GM18870 (cell line): ENCODE data around the gene TDRD6.
A peak's percentile ranks its signal among the peaks of the same experiment; 100 is the strongest.
"Not testable (repeated sequence)": the region's sequence is repeated elsewhere in the genome, so short reads cannot be mapped to it uniquely, and the experiment has no call there.

Source experiments
- ATAC-seq: cut with Tn5 transposase; IDR thresholded peaks from one replicate; pipeline ENCODE4 v1.9.1; 2021; ENCODE audit warnings: moderate library complexity; ENCODE audit not compliant: unreplicated experiment

TDRD6 gene, protein sequence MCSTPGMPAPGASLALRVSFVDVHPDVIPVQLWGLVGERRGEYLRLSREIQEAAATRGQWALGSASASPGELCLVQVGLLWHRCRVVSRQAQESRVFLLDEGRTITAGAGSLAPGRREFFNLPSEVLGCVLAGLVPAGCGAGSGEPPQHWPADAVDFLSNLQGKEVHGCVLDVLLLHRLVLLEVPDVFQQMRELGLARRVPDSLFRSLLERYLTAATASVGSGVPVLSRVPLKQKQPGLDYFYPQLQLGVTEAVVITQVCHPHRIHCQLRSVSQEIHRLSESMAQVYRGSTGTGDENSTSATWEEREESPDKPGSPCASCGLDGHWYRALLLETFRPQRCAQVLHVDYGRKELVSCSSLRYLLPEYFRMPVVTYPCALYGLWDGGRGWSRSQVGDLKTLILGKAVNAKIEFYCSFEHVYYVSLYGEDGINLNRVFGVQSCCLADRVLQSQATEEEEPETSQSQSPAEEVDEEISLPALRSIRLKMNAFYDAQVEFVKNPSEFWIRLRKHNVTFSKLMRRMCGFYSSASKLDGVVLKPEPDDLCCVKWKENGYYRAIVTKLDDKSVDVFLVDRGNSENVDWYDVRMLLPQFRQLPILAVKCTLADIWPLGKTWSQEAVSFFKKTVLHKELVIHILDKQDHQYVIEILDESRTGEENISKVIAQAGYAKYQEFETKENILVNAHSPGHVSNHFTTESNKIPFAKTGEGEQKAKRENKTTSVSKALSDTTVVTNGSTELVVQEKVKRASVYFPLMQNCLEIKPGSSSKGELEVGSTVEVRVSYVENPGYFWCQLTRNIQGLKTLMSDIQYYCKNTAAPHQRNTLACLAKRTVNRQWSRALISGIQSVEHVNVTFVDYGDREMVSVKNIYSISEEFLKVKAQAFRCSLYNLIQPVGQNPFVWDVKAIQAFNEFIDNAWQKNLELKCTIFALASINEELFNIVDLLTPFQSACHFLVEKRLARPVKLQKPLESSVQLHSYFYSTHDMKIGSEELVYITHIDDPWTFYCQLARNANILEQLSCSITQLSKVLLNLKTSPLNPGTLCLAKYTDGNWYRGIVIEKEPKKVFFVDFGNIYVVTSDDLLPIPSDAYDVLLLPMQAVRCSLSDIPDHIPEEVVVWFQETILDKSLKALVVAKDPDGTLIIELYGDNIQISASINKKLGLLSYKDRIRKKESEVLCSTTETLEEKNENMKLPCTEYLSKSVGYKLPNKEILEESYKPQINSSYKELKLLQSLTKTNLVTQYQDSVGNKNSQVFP (N-terminal part only)

DNA sequence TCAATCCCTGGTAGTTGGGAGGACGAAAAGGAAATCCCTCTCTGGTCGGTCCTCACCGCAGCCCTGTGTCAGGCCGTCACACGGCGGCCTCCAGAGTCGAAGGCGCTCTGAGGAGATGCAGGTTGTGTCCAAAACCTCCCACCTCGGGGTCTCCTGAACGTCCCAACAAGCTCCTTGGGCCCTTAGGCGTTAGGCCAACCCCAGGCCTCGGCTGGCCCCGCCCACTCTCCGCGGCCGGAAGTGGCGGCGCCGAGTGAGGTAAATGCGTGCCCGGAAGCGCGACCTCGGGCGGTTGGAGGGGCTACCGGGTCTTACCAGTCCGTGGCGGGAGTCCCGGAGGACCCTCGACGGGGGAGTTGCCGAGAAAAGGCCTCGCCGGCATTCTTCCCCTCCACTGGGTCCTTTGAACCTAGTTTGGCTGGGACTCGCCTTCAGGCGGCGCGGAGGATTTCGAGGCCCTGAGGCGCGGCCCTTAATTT is at the start of gene TDRD6:
Gene TDRD6, plus strand, starts transcription at position 267 of the 479 bp plus-strand sequence. CDS start 244 bp downstream, outside the sequence.
- no peak for ATAC-seq

DNA sequence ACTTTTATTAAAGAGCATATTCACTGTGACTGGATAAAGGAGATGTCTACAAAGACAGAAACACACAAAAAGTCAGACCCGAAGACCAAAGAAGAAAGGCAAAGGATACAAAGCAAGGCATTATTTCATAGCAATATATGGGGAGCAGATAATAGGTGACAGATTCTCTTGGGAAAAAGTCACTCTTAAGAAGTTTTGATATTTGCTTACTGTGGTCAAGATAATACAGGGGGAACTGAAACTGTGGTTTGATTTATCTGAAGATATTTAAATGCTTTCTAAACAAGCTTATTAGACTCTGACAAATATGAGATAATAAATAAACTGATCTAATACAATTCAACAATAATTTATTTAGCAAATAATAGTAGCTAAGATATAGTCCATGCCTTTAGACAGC is 49.8 kb upstream of the TDRD6 start:
- ATAC-seq: no peak

DNA sequence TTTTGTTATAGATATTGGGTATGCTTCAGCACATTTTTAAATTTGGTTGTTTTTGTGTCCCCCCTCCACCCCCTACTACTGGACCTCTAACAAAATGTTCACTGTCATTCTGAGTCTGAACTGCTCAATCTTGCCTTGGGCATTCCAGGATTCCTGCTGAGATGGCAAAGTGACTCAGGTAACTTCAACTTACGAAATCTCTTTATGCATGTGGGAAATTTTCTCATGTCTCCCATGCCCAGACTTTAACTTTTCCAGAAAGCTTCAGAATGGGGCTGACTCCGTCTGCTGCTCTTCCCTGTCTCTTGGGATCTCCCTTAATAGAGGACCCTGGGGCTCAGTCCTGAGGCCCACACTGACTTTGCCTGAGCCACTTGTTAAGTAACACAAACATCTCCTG is 49.0 kb upstream of the TDRD6 start:
- ATAC-seq: no peak

DNA sequence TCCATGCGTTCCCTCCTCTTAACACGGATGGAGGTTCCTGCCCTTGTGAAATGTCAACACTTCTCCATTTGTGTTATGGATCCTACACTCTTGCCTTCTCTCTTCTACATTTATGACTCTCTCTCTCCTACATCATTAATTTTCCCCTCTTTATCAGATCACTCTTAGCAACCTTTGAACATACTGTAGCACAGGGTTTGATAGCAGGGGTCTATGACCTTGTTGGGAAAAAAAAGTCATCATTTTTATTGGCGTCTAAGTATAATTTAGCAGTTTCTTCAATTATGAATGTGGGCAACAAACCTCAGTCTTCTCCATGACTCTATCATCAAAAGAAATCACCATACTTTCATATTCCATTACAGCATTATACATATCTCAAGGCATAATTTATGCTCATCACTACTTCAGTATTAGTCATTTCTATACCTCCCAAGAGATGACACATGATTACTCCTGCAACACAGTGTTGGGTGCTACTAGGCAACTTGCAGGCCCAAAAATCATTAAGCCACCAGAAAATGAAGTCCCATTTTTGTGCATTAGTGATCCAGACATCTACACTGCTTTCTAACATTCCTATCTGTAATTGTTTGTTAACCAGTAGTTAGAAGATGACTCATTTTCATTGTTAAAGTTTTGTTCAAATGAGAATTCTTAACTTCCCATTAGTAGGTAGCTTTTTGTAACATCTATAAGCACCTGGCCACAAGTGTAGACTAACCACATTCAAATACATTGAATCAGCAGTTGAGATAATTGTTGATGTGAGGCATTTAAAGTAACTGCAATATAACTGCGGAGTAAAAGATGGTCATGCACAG is 44.5 kb upstream of the TDRD6 start:
- ATAC-seq: no peak

- no peak for ATAC-seq
These were observed 42.4 kb upstream of the TDRD6 start for GRCh38 chr6:46645265-46645664.

DNA sequence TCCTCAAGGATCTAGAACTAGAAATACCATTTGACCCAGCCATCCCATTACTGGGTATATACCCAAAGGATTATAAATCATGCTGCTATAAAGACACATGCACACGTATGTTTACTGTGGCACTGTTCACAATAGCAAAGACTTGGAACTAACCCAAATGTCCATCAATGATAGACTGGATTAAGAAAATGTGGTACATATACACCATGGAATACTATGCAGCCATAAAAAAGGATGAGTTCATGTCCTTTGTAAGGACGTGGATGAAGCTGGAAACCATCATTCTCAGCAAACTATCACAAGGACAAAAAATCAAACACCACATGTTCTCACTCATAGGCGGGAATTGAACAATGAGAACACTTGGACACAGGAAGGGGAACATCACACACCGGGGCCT is 39.6 kb upstream of the TDRD6 start:
- not testable (repeated sequence) for ATAC-seq

GRCh38 chr6:46648869-46649492 is 38.7 kb upstream of the TDRD6 start:
- ATAC-seq: no peak

DNA sequence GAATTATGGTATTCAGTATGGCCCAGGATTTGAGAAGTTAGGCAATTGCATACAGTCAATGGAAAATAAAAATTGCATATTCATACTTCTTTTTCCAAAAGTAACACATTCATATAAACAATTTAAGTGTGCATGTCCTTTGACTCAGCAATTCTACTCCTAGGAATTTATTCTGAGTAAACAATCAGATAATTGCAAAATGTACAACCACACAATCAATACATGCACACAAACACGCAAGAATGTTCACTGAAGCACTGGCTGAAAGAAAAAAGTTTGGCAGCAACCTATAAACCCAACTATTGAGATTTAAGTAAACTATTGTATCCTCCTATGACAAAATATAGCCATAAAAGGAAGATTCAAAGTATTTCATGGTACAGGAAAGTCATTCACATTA is 36.7 kb upstream of the TDRD6 start:
- no peak for ATAC-seq

DNA sequence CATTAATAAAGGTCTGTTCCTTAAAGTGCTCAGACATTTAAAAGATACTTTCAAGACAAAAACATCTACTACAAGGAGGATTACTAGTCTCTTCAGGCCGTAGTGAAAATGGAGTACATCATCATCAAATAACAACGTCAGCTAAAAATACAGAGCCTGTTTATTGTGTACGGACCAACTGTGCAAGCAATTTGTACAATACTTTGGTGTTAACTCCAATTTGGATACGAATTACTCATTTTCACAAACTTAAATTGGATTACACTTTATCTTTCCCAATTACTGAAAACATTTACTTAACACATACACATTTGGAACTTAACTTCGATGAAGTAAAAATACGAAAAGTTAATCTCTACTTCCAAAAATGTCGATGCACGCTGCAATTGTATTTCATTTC is 35.9 kb upstream of the TDRD6 start:
- ATAC-seq: no peak

DNA sequence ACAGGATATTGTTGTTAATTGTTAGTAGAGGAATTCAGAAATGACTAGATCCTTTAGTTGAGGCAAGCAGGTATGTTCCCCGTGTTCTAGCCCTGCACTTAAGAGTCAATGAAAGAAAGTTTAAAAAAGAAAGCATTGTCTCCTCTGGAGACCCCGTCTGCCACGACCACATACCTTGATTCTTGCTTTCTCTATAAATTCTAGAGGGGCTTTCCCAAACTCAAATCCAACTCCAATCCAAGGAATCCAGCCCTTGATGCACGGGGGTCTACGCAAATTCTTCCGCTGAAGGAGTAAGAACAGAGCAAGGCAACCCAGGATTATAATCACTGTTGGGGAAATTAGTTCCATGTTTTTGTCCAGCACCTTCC is 35.5 kb upstream of the TDRD6 start:
- no peak for ATAC-seq

- peak; percentile 95 for ATAC-seq
These were observed 34.9 kb upstream of the TDRD6 start, which contains the start of the genes CYP39A1 and SLC25A27 for GRCh38 chr6:46652603-46653438. CYP39A1 (minus strand) TSS chr6:46652818; CDS start chr6:46652582, 236 bp downstream. SLC25A27 (plus strand) TSS chr6:46652975; CDS start chr6:46653193, 218 bp downstream.

GRCh38 chr6:46653439-46654195 is 34.1 kb upstream of the TDRD6 start:
- ATAC-seq: no peak

- no peak for ATAC-seq
These were observed 31.9 kb upstream of the TDRD6 start for GRCh38 chr6:46655803-46656202.

DNA sequence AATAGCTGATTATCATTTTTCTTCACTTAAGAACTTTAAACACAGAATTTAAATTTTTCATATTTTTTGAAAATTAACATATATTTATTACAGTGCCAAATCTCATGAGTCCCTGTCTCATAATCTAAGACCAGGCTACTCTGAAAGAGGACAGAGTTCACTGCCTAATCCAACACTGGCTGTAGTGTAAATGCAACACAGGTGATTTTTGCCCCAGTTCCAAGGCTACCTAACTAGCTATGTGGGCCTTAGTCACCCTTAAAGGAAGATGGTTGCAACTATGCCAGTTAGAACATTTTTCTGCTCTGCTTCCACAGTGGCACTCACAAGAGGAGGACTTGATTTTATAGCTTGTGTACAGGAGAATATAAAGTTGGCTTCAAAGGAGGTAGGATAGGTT is 30.0 kb upstream of the TDRD6 start:
- no peak for ATAC-seq

- no peak for ATAC-seq
These were observed 26.2 kb upstream of the TDRD6 start for GRCh38 chr6:46661483-46661882.

GRCh38 chr6:46667377-46667776 is 20.3 kb upstream of the TDRD6 start:
- ATAC-seq: no peak

DNA sequence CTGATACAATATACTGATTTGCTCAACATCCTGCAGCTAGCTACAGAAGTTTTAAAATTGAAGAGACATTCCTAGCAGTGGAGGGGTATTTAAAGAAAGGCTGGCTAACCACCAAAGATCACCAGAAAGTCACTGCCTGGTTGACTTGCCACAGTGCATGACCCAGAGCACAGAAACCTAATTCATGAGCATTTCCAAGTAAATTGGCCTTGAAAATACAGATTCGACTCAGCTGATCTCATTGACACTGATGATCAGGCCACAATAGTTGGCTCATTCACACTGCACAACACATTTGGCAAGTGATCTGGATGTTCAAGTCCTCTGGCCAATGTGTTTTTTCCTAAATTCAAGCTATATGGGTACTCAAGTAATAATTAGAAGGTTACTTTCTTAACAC is 13.3 kb upstream of the TDRD6 start:
- ATAC-seq: no peak
